Right renal pelvis (tissue), 4 donors: ENCODE measurements around the gene GPR45. TPM values are rescaled to one million over a fixed set of nuclear protein-coding genes. Genes with fewer than 3 reads are reported as not detected.
A peak's percentile ranks its signal among the peaks of the same experiment; 100 is the strongest.
"Not testable (repeated sequence)": the region's sequence is repeated elsewhere in the genome, so short reads cannot be mapped to it uniquely, and the experiment has no call there.

Experiments
- DNase-seq, 4 donors: peaks; one replicate each; pipeline ENCODE4 v3.0.0-alpha.2; 2013; ENCODE audit warnings: low read depth in 4 of 4, low spot score in 3 of 4, missing footprints in 1 of 4
- polyA plus RNA-seq, 4 donors: library from polyadenylated mRNA; unstranded; fragments of 120-200 nt; gene quantifications; one replicate each; pipeline ENCODE4 v1.2.1, GENCODE V29; 2013; ENCODE audit not compliant: insufficient read length in 4 of 4

Gene GPR45, protein sequence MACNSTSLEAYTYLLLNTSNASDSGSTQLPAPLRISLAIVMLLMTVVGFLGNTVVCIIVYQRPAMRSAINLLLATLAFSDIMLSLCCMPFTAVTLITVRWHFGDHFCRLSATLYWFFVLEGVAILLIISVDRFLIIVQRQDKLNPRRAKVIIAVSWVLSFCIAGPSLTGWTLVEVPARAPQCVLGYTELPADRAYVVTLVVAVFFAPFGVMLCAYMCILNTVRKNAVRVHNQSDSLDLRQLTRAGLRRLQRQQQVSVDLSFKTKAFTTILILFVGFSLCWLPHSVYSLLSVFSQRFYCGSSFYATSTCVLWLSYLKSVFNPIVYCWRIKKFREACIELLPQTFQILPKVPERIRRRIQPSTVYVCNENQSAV
- under 1 TPM in 3 of 4 donors, not detected in 1; 0.08 to 0.19 (median 0.13) TPM for polyA plus RNA-seq

DNA sequence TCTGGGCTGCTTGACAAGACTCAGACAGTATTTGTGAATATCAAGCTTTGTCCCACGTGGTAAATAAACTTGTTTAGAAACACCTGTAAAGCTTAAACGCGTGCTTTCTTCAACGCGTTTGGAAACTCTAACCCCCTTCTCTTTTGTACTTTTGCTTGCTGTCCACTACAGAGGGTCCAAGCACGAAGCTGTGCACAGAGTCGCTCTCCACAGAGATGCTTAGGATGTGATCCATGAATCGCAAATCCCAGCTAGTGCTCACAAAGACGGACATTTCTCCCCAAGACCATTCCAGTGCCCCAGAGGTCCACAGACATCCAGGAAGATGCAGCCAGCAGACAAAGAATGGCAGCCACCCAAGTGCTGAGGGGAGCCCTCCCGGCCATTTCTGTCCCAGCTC lies at the start of gene GPR45:
GPR45 (plus strand) TSS at position 301 of the 400 bp plus-strand sequence. CDS start 116 bp downstream, outside the sequence.
- no peak for DNase-seq

DNA sequence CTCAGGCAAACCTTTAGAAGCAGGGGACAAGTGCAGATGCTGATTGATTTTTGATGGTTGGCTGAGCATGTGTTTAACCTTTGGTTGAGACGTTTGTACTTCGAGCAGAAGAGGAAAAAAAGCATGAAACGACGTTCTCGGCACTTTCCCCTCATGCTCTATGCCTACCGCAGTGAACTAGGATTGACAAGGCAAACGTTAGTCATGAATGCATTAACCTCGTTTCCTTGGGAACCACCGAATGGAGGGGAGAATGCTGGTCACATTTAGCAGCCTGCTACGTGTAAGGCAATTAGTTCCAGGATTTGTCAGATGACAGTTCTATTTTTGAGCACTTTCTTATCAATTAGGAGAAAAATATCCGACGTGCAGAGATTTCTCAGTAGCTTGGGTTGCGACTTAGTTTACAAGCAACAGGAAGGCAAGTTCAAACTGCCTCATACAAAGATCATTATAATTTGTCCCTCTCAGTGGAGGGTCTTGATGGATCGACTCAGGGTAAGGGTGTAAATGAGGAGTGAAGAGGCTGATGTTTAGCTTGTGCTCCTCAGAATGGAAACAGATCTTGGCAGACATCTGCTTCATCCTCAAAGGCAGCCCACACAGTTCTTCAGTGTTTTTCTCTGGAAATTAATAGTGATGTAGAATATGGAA lies 47.4 kb upstream of the GPR45 start:
- no peak for DNase-seq

DNA sequence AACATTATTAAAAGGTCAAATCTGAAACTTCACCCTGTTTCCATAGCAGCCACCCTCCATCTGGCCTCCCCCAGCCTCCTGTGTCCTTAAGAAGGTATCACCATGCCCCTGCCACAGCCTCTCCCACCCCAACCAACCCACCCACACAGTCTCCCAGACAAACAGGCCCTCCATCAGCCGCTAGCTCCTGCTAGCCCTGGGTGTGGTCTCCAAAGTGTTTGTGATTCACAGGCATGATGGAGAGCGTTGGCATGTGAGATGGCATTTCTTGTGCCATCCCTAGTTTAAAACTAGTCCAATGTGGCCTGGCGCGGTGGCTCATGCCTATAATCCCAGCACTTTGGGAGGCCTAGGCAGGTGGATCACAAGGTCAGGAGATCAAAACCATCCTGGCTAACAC lies 44.9 kb upstream of the GPR45 start:
- DNase-seq, result no peak

DNA sequence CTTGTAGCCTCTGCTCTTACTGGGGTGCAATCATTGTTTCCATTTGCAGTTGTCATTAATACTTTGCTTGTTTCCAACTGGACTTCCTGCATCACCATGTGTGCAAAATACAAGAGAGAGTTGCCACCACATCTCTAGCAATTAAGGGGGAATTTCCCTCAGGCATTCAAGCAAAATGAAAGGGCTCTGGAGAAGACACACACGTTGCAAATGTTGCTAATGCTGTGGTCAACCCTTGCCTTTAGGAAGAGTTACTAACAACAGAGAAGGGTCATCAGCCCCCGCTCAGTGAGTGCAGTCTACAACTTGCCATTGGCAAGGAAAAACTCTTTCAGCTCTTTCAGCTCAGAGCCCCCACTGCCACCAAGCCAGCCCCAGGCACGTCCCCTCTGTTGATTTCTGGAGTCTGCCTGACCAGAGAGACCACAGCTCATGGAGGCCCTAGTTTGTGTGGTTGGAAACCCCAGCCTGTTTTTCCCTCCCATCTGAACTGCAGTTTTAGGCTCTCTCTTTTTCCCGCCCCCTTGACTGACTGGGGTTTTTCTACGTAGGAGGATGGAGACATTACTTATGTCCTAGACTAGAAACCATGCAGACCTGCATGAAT lies 25.9 kb upstream of the GPR45 start:
- DNase-seq, result no peak

DNA sequence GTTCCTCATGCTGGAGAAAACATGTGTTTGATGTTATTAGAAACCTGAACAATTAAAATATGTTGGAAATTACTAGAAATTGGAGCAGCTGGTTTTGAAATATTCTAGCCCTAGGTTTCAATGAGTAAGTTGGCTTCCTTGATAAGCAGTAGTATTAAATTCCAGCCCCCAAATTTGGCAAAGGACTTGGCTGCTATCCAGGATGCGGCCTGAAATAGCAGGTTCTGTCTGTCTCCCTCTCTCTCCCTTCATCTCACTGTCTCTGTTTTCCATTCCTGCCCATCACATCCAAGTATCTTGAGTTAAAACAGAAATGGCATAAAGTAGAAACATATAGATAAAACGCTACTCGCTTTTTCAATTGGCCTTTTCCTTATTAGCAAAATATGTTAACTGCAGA lies 20.9 kb upstream of the GPR45 start:
- no peak for DNase-seq

DNA sequence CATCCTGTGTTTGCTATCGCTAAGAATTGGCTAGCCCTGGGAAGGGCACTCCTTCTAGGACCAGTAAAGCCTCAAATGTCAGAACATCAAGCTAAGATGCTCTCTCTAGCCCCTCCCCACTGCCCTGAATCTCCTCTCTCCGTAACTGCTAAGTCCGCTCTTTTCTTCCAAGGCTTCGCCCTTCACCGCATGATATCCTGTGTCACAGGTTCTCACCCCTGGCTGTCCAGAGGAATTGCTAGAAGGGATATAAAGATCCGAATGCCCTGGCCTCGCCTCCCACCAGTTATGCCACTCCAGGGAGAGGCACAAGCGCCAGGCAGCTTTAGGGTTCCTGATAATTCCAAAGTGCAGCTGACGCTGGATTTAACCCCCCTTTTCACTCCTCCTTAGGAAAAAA lies 17.1 kb upstream of the GPR45 start:
- DNase-seq, result no peak

DNA sequence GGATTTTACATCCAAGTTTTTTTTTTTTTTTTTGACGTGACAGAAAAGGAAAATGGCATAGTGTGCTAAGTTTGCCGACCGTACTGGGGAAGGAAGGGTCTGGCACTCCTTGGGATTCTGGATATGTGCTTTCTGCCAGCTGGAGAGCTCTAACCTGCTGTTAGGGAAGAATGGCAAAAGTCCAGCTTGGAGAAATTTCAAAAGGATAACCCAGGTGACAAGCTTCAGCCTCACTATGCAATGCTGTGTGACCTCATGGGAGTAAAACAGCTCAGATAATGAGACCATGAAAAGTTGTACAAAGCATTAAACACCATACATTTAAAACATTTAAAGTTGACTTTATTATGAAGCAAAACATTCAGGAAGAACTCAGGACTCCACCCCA lies 10.3 kb upstream of the GPR45 start:
- DNase-seq, result no peak

DNA sequence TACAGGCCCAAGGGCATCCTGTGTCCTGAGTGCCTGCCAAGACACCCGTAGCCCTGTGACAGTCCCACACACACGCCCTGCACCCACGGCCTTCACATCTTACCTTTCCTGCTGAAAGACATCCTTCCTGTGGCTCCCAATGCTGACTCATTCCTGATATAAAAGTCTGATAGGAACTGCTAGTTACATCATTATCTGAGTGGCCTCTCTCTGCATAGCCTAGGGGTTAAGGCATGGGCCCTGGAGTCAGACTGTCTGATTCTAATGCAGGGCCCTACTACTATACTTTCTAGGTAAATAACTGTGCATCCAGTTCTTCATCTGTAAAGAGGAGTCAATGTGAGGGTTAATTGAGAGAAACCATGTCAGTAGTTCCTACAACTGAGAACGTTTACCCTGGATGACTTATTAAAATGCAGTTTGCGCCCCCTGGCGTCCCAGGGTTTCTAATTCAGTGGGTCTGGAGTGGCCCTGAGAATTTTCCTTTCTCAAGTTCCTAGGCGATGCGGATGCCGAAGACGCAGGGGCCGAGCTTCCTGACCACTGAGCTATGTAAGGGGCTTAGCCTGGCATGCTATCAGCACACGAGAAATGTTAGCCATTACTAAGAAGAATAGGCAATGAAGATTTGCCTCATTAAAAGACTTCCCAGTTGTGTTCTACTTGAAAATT lies 6.0 kb upstream of the GPR45 start:
- DNase-seq, result peak; percentile 73 to 86 (median 78)

DNA sequence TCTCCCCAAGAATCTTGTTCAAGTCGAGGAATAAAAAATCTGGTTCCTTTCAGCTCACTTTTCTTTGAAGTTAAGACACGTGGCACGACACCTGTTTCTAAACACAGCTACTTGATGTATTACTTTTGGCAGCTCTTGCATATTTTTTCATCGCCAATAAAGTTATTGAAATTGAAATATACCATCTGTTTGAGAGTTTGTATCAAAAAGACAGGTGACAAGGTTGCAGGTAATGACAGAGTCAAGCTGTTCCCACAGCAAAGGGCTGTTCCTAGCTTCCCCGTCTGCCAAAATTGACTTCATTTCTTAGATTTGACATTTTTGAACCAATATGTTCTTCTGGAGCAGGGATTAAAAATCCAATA lies 5.5 kb upstream of the GPR45 start:
- DNase-seq, result no peak

DNA sequence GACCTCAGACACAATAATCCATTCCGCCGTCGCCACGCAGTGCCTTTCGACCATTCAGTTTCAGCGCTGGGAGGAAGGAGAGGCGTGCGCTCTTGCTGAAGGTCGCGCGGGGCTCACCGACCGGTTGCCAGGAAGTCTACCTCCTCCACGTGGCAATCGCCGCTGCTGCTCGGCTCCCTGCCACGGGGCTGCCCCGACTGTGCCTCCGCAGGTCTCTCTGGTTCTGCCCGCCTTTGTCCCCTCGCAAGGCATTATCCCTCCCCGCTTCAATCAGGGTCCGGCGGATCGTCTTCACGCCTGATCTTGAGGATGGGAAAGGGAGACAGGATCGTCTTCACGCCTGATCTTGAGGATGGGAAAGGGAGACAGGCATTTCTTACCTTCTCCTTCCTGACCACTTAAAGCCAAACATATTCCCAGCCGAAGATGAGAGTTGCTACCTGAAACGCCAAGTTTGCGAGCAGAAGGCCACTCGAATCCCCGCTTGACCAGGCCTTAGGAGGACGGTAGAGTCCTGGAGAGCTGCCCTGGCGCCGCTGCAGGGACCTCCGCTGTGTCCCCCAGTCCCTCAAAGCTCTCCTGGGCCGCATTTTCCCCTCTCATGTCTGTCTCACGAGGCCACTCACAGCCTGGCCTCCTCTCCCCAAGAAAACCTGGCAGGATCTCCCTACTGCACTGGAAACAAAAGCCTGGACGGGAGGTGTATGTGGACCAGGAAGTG lies 4.3 kb upstream of the GPR45 start:
- DNase-seq, result no peak

DNA sequence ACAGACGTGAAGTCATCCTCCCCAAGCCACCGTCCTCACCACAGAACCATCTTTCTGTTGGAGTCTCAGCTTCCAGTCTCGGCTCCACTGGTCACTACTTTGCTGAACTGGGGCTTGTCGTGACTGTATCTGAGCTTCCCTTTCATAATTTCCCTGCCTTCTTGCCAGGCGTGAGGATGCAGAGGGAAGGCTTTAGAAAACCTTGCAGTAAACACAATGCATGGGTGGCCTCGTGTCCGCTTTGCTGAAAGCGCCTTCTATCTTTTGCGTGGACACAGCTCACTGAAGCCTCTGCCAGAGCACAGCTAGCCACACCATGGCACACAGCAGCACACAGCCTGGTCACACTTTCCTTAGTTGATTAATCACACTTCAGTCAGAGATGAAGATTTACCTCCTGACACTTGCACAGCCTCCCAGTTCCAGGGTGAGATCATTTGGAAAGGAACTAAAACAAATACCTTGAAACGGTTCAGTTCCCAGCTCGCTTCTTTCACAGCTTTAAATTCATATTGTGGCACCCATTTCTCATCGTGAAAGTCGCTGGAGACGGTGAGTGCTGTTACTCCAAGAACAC lies 2.8 kb upstream of the GPR45 start:
- no peak for DNase-seq

DNA sequence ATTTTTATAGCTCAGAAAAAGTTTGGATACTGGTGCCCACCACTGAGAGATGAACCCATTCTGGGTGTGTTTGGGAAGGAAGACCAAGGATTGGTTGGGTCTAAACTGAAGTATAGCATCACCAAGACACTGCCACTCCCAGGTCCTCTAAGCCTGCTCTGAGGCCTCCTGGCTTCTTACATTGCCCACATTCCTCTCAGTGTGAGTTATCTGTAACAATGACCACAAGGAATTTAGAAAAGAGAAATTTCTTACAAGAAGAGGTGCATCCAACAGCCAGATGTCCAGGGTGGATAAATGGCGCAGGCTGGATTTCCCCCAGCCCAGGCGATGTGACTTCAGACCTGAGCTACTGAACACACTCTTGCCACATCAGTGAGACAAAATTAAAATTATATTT lies 1.6 kb upstream of the GPR45 start:
- DNase-seq, result no peak

DNA sequence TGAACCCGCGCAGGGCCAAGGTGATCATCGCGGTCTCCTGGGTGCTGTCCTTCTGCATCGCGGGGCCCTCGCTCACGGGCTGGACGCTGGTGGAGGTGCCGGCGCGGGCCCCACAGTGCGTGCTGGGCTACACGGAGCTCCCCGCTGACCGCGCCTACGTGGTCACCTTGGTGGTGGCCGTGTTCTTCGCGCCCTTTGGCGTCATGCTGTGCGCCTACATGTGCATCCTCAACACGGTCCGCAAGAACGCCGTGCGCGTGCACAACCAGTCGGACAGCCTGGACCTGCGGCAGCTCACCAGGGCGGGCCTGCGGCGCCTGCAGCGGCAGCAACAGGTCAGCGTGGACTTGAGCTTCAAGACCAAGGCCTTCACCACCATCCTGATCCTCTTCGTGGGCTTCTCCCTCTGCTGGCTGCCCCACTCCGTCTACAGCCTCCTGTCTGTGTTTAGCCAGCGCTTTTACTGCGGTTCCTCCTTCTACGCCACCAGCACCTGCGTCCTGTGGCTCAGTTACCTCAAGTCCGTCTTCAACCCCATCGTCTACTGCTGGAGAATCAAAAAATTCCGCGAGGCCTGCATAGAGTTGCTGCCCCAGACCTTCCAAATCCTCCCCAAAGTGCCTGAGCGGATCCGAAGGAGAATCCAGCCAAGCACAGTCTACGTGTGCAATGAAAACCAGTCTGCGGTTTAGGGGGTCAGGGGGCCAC lies 897 bp downstream of the GPR45 start:
- DNase-seq, result no peak

DNA sequence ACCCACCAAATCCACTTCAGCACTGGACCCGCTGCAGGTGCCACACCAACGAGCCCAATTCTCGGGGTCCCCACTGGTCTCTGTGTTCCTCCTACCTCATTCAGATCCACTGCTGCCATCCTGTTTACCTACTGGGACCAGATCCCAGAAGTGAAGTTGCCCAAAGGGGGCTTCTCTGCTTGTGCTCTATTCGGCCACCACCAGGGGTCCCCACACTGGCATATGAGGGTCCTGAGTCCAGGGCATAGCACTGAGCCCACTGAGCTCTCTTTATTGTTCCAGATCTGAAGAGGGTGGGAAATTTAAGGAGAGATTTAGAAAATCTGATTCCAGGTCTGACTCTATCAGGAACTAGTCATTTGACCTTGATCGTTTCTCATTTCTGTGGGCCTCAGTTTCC lies 2.4 kb downstream of the GPR45 start:
- no peak for DNase-seq

DNA sequence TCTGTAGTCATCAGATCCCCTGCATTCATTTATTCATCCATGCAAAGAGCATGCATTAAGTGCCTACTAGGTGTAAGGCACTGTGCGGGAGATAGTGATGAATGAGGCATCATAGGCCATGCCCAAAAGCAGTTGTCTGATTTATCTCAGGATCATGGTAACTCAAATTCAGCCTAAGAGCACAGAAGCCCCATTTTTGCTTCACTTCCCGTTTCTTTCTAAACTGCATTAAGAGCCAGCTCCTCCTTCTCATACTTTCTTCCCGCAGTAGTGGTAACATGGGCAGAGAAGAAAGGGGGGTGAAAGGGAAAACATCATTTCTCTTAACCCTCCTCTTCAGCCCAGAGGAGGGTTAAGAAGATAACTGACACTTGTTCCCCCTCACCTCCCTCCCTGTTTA lies 2.9 kb downstream of the GPR45 start:
- no peak for DNase-seq

DNA sequence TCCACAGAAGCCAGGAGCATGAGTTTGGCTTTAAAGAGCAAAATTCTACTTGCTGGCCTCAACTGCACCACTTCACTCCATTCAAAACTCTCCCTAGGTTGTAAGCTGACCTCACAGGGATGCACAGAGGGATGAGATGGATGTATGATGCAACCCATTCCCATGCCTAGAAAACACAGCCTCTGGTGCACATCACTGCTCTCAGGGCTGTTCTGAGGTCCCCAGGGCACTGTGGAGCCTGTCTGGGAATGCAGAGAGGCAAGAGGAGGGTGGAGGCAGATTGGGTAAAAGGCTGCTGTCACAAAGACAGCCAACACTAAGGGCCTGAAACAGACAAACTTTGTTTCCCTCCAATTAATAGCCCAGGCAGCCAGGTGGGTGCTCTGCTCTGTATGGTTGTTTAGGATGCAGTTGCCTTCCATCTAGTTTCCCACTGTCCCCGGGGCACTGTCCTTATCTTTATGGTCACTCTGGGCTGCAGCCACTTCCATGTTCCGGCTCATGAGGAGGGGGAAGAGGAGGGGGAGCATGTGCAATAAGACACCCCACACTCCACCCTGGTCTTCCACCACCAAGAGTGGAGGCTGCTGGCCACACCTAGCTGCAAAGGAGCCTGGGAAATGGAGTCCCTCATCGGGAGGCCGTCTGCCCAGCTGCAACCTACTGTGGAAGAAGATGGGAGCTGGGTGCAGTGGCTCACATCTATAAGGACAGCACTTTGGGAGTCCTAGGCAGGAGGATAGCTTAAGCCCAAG lies 7.0 kb downstream of the GPR45 start:
- no peak for DNase-seq

DNA sequence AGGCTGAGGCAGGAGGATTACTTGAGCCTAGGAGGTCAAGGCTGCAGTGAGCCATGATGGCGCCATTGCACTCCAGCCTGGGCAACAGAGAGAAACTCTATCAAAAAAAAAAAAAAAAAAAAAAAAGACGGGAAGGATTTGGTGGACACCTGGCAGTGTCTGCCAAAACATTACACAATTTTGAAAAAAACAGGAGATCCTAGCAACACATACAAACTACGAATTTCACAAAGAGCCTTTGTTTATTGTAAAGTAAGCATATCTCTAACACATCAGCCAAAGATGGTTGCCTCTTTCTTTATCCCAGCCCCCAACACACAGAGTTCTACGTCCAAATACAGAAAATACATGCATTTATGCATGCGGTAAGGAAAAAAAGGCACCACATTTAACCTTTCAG lies 7.6 kb downstream of the GPR45 start:
- no peak for DNase-seq

DNA sequence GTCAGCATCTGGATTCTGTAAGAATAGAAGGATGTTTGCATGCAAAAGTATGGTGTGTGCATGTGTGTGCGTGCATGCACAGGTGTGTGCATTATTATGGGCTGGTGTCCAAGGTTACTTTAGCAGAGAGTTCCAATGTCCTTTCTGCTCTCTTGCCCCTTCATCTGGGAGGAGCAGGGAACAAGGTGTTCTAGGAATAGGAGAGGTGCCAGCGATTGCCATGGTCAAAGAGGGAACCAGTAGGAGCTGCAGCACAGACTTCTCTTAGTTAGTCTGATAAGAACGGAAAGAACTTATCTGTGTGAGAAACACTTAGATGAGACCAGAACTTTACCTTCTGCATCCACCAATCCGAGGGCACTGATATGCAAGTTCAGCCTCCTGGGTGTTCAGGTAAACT lies 8.3 kb downstream of the GPR45 start:
- no peak for DNase-seq

DNA sequence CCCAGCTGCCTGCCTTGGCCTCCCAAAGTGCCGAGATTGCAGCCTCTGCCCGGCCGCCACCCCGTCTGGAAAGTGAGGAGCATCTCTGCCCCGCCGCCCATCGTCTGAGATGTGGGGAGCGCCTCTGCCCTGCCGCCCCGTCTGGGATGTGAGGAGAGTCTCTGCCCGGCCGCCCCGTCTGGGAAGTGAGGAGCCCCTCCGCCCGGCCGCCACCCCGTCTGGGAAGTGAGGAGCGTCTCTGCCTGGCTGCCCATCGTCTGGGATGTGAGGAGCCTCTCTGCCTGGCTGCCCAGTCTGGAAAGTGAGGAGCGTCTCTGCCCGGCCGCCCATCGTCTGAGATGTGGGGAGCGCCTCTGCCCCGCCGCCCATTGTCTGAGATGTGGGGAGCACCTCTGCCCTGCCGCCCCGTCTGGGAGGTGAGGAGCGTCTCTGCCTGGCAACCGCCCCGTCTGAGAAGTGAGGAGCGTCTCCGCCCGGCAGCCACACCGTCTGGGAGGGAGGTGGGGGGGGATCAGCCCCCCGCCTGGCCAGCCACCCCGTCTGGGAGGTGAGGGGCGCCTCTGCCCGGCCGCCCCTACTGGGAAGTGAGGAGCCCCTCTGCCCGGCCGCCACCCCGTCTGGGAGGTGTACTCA lies 9.6 kb downstream of the GPR45 start:
- DNase-seq, result not testable (repeated sequence)
